ENCODE results near the gene HNRNPLL. TPM values are rescaled to one million over a fixed set of nuclear protein-coding genes. Genes with fewer than 3 reads are reported as not detected.
"Not testable (repeated sequence)": the region's sequence is repeated elsewhere in the genome, so short reads cannot be mapped to it uniquely, and the experiment has no call there.

HNRNPLL gene
- total RNA-seq: 10 to 100 TPM; 48.3 to 75.1 (median 57.0) TPM

- TF ChIP-seq, protein P1, sequence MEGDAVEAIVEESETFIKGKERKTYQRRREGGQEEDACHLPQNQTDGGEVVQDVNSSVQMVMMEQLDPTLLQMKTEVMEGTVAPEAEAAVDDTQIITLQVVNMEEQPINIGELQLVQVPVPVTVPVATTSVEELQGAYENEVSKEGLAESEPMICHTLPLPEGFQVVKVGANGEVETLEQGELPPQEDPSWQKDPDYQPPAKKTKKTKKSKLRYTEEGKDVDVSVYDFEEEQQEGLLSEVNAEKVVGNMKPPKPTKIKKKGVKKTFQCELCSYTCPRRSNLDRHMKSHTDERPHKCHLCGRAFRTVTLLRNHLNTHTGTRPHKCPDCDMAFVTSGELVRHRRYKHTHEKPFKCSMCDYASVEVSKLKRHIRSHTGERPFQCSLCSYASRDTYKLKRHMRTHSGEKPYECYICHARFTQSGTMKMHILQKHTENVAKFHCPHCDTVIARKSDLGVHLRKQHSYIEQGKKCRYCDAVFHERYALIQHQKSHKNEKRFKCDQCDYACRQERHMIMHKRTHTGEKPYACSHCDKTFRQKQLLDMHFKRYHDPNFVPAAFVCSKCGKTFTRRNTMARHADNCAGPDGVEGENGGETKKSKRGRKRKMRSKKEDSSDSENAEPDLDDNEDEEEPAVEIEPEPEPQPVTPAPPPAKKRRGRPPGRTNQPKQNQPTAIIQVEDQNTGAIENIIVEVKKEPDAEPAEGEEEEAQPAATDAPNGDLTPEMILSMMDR (IDR thresholded peaks at IDR 0.05): no peak
- TF ChIP-seq POLR2AphosphoS5 (IDR thresholded peaks at IDR 0.05) (peak; percentile 94 to 98 (median 97)), POLR2A (IDR thresholded peaks at IDR 0.05) (peak; percentile 91)
- Histone ChIP-seq H3K9me3 (no peaks in the 10 kb centered on the region), H3K27me3 (no peaks in the 10 kb centered on the region), H3K4me3 (peak within 1 kb of the TSS; percentile 88 to 98 (median 96)), H3K36me3 (no peaks in the 10 kb centered on the region), H3K4me1 (peaks cover 0 to 9% of the 10 kb centered on the region in 2 donors), H3K27ac (peak within 1 kb of the TSS; percentile 99 to 100)
- intact Hi-C loops (cut with DNase I; ENCODE audit: low total_unique reads): no loop called here
- DNase-seq (ENCODE audit: low spot score in 2 of 2): peak; percentile 96 to 100
Measured at GRCh38 chr2:38602732-38603401, at the start of gene HNRNPLL. HNRNPLL (minus strand) TSS chr2:38602928; CDS start chr2:38602626, 302 bp downstream.

GRCh38 chr2:38650717-38651116 is 48.0 kb upstream of the HNRNPLL start:
- no peaks in the 10 kb centered on the region for H3K36me3 ChIP-seq
- DNase-seq (ENCODE audit: low spot score in 2 of 2): no peak
- H3K9me3 ChIP-seq: no peaks in the 10 kb centered on the region
- intact Hi-C loops (cut with DNase I; ENCODE audit: low total_unique reads): no loop called here
- TF ChIP-seq, protein P1 (IDR thresholded peaks at IDR 0.05): no peak
- no peak for TF ChIP-seq POLR2A (IDR thresholded peaks at IDR 0.05)
- no peak for TF ChIP-seq POLR2AphosphoS5 (IDR thresholded peaks at IDR 0.05)
- no peaks in the 10 kb centered on the region for H3K4me1 ChIP-seq
- H3K4me3 ChIP-seq: no peak overlapping the region
- H3K27me3 ChIP-seq: no peaks in the 10 kb centered on the region
- no peak overlapping the region for H3K27ac ChIP-seq

- Histone ChIP-seq H3K9me3 (no peaks in the 10 kb centered on the region), H3K36me3 (no peaks in the 10 kb centered on the region), H3K4me1 (no peaks in the 10 kb centered on the region), H3K27ac (no peak overlapping the region), H3K4me3 (no peak overlapping the region), H3K27me3 (no peaks in the 10 kb centered on the region)
- intact Hi-C loops (cut with DNase I; ENCODE audit: low total_unique reads): no loop called here
- DNase-seq (ENCODE audit: low spot score in 2 of 2): no peak
- no peak for TF ChIP-seq POLR2A (IDR thresholded peaks at IDR 0.05)
- TF ChIP-seq, protein P1 (IDR thresholded peaks at IDR 0.05): no peak
- no peak for TF ChIP-seq POLR2AphosphoS5 (IDR thresholded peaks at IDR 0.05)
Measured at GRCh38 chr2:38650012-38650411, 47.3 kb upstream of the HNRNPLL start.

GRCh38 chr2:38649176-38649728 is 46.5 kb upstream of the HNRNPLL start:
- Histone ChIP-seq H3K4me1 (no peaks in the 10 kb centered on the region), H3K27ac (no peak overlapping the region), H3K4me3 (no peak overlapping the region), H3K36me3 (no peaks in the 10 kb centered on the region), H3K9me3 (no peaks in the 10 kb centered on the region), H3K27me3 (no peaks in the 10 kb centered on the region)
- no peak for TF ChIP-seq POLR2A (IDR thresholded peaks at IDR 0.05)
- no peak for TF ChIP-seq POLR2AphosphoS5 (IDR thresholded peaks at IDR 0.05)
- TF ChIP-seq, protein P1 (IDR thresholded peaks at IDR 0.05): no peak
- intact Hi-C loops (cut with DNase I; ENCODE audit: low total_unique reads): no loop called here
- DNase-seq (ENCODE audit: low spot score in 2 of 2): no peak

GRCh38 chr2:38648107-38648761 is 45.5 kb upstream of the HNRNPLL start:
- no peak for DNase-seq (ENCODE audit: low spot score in 2 of 2)
- intact Hi-C loops (cut with DNase I; ENCODE audit: low total_unique reads): no loop called here
- H3K36me3 ChIP-seq: no peaks in the 10 kb centered on the region
- H3K9me3 ChIP-seq: peaks cover 0 to 3% of the 10 kb centered on the region in 2 donors
- H3K4me1 ChIP-seq: no peaks in the 10 kb centered on the region
- no peak overlapping the region for H3K27ac ChIP-seq
- H3K27me3 ChIP-seq: no peaks in the 10 kb centered on the region
- no peak overlapping the region for H3K4me3 ChIP-seq
- TF ChIP-seq POLR2A (IDR thresholded peaks at IDR 0.05): no peak
- TF ChIP-seq, protein P1 (IDR thresholded peaks at IDR 0.05): no peak
- no peak for TF ChIP-seq POLR2AphosphoS5 (IDR thresholded peaks at IDR 0.05)

DNA sequence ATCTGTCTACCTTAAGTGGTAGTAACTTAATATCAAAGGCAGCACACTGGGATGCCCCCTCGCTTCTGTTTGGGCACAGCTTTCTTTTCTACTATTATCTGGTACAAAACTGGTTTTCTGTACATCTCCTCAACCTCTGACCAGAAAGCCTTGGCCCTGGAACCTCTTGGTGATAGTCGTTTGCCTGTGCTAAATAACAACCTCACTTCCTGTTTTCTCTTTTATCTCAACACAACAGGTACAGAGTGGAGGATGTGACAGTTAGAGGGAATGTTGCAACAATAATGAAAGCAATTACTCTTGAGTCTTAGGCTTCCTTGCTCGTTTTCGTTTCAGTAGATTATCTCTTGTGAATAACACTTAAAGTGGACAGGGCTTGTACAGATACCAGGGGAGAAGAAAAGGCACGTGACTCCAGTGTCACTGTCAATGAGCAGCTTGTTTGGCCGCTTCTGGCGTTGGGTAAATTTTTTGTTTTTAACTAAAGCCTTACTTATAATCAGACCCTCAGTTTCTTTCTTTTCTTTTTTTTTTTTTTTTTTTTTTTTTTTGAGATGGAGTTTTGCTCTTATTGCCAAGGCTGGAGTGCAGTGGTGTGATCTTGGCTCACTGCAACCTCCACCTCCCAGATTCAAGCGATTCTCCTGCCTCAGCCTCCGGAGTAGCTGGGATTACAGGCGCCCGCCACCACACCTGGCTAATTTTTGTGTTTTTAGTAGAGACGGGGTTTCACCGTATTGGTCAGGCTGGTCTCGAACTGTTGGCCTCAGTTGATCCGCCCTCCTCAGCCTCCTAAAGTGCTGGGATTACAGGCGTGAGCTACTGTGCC is 41.2 kb upstream of the HNRNPLL start:
- H3K4me1 ChIP-seq; H3K27me3 ChIP-seq; DNase-seq (ENCODE audit: low spot score in 2 of 2); H3K27ac ChIP-seq; intact Hi-C loops (cut with DNase I; ENCODE audit: low total_unique reads); H3K36me3 ChIP-seq; H3K9me3 ChIP-seq; H3K4me3 ChIP-seq: not testable (repeated sequence)
